Brain pericyte (primary cell): ENCODE data around the gene PPFIA4.
"Not testable (repeated sequence)": the region's sequence is repeated elsewhere in the genome, so short reads cannot be mapped to it uniquely, and the experiment has no call there.

Experiments
- DNase-seq: peaks from one replicate; pipeline ENCODE4 v3.0.0-alpha.2; 2012; ENCODE audit warnings: low read depth, low spot score

The PPFIA4 gene

DNA sequence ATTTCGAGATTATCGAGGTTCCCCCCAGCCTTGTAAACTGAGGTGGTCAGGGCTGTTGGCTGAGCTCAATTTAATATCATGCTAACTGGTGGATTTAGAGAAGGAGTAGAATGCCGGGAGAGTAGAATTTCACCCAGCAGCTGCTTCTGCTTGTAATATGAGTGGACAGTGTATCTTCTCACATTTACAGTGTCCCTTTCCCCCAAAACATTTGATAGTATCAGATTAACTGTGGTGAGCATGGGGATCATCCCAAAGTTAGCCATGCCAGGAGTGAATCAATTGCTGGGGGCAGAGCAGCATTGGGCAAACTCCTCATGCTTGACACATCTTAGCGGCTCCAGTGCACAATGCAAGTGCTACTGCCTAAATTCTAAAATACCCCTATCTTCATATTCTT is 9.2 kb upstream of the PPFIA4 start:
- DNase-seq, result no peak

DNA sequence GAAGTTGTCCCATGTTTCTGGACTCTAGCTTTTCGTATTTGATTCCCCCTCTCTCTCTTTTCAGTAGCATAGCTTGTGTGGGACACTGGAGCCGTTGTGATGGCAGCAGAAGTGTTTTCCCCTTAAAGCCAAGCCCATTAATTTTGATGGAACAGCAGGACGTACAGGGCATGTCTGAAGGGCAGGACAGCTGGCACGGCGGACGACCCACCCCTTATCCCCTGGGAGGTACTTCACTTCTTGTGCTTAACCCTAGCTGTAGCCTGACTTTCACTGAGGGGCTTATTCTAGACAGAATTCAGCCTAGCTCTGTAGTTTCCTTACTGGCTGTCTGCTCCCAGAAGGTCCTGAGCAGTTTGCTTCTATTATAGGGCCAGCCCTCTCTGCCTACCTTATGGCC is 8.6 kb upstream of the PPFIA4 start:
- no peak for DNase-seq

- not testable (repeated sequence) for DNase-seq
Observed at GRCh38 chr1:203022855-203023254, 3.4 kb upstream of the PPFIA4 start.

DNA sequence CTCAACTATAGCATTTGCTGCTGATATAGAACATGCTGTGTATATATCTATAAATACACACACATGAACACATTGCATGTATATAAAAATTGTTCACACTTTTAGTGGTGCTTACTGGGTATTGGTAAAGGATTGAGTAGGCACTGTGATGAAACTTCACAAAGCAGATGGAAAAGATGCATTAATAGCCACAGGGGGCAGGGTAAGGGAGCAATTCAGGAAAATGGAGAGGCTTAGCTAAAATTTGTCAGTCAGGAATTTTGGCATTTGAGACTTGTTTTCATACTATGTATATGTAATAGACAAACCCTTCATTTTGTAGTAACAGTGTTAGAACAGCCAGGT is 633 bp upstream of the PPFIA4 start:
- DNase-seq, result no peak

DNA sequence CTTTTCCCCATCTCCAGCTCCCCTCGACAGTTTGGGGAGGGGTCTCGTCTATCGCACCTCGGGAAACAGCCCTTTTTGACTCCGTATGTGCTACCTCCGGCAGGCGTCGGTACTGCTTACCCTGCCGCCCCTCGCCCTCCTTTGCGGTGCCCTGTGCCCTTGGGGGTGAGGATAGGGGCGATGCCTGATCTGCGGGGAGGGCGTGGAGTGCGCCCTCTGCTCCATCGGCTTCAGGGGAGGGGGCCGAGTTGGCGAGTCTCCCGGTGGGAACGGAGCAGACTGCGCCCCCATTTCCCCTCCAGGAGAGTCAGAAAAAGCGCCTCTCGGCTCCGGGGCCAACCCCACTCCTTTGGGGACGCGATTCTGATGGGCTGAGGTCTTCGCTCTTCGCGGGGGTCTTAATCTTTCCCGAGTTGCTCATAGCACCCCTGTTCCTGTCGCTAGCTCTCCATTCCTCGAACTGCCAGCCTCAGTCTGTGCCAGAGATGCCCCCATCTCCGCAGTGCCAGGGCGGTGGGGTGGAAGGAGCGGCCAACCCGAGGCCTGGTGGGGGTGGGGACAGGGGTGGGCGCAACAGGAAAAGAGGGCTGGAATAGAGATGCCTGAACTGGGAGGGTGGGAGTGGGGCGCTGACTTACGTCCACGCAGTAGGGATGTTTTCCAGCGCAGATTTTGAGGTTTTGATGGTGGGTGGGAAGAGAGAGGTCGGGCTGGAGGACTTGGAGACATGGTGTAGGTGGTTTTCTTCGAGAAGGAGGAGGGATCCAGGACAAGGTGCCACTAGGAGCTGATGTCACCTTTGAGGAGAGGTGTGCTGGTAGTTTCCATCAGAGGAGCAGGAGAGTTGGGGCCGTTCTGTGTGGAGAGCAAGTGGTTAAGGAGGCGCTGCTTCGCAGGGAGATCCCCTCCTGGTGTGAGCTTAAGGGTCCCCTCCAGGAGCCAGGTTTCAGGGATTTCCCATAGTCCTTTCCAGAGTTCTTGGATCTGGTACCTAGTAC is 674 bp downstream of the PPFIA4 start:
- no peak for DNase-seq

- no peak for DNase-seq
Observed at GRCh38 chr1:203028067-203028783, 1.9 kb downstream of the PPFIA4 start.

- DNase-seq, result no peak
Observed at GRCh38 chr1:203028784-203029553, 2.7 kb downstream of the PPFIA4 start.

- DNase-seq, result no peak
Observed at GRCh38 chr1:203031467-203031866, 5.2 kb downstream of the PPFIA4 start.

DNA sequence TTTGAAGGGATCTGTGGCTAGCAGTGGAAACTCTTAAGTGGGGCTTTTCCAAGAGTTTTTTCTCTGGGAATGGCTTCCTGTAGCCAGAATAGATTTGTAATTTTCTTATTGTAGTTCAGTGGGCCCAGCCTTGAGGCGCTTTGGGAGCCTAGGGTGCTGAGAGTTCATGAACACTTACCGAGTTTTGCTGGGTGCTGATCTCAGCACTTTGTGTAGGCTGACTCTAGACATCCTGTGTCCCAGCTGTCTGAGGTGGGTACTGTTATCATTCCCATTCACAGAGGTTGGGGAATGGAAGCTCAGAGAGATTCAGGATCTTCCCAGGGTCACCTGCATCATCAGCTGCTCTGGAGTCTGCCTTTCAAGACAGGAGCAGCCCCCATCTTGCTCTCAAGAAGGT is 7.0 kb downstream of the PPFIA4 start:
- no peak for DNase-seq

GRCh38 chr1:203033917-203034316 is 7.6 kb downstream of the PPFIA4 start:
- no peak for DNase-seq

DNA sequence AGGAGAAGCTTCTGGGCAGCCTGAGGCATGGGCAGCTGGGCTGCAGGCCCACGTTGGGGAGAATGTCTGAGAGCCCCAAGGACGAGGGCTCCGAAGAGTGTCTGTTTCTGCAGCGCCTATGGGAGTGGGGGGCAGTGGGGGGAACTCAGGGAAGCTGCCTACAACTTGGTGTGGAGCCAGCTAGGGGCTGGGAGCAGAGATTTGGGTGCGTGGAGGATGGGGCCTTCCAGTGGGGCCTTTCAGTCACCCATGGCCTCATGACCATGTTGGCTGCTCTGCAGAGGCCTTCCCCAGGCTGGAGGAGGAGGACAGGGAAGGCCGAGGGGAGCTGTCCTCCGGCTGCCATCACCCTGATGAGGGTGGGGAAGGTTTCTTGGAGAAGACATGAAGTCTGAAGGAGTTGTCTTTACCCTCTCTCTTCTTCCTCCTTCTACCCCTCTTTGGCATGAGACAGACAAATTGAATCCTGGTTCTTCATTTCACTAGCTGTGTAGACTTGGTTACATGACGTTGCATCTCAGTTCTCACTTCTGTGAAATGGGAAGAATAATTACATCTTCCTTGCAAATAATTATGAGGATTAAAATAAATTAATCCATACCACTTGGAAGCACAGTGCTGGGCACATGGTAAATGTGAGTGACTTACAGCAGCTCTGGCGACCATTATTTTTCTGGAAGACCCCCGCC is 8.3 kb downstream of the PPFIA4 start:
- no peak for DNase-seq

DNA sequence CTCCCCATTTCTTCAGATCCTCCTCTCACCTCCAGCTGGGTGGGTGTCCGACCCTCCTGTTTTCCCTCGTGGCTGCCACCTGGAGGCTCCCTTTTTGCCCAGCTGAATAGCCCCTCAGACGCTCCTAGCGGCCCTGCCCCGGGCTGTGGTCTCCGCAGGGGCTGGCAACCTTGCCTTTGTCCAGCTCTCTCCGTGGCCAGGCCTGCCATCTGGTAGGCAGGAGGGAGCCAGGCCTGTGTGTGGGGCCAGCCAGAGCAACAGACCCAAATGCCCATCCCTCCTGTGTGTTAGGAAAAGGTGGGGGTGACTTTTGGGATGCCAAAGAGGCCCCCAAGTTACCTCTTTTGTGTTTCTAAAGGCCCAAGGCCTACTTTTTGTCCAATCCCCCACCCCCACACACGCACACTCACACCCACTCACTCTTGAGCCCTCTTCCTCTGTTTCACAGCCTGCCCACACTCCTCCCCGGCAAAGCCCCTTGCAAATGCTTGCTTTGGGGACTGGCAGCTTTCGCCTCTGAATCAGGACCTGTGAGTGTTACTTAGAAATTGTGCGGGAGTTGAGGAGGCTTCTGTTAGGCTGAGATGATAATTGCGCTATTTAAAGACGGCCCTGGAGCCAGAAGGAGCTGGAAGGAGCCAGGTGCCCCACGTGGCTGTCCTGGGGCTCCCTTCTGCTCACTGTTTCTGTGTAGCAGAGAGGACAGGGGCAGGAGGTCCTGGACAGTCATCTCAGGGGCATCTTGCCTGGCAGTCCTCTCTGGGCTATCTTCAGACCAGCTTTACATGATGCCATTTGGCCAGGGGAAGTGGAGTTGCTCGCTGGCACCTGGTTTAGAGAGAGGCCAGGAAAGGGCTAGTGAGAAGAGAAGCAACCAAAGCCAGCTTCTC is 9.1 kb downstream of the PPFIA4 start:
- DNase-seq, result no peak

DNA sequence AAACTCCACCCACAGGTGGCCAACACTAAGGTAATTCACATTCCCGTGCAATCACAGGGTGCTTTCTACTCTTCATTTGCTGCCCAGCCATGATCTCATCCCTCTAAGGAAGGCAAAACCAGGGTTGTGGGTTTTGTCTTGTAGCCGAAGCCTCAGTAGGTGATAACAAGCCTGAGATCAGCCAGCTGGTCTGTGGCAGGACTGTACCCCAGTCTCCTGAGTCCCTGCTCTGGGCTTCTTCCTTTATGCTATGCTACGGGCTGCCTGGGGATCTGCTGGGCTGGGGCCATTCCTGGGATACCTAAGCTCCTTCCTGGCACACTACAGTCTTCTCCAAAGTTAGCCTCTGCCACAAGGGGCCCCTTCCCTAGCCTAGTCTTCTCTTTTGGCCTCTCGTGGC is 9.8 kb downstream of the PPFIA4 start:
- DNase-seq, result no peak

DNA sequence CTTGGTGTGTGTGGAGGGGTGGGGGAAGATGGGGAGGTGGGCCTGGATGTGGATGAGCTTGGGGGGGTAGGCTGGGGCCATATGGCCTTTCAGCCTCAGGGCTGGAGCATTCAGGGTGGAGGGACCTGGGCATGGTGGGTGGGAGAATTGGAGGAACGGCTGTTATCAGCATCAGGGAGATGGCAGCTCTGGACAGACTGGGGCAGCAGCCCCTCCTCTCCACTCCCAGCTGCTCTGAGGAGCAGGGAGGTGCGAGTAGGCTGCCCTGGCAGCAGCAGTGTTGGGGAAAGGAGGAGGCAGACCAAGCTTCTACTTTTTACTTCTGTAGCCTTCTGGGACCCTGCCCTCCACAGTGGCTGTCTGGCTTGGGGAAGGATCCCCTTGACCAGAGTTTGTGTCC is 10.2 kb downstream of the PPFIA4 start:
- DNase-seq, result no peak

DNA sequence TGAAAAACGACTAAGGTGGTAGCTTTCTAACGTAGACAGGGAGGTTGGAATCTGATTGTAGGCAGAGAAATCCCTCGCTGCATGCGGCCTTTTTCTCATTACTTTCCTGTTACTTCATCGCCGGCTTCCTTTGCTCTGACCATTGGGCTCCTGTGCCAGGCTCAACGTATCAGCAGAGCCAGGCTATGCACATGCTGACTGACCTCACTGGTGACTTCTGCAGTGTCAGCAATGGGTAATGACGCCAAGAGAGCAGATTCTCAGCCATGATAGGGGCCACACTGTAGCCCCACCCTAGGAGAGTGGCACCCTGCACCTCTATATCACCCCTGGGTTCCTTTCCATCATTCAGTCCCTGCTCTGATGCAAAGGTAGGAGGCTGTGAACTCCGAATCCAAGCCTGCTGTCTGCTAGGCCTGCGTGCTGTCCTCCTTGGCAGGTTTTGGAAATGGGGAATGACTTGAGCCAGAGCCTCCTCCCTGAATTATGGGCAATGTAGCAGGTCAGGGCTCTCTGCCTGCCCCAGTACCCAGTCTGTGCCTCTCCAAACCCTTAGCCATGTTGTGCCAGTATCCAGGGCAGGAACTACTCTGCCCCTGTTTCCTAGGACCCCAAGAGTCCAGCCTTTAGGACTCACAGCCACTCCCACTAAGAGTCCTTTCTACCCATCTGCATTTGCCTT is 11.4 kb downstream of the PPFIA4 start:
- no peak for DNase-seq

DNA sequence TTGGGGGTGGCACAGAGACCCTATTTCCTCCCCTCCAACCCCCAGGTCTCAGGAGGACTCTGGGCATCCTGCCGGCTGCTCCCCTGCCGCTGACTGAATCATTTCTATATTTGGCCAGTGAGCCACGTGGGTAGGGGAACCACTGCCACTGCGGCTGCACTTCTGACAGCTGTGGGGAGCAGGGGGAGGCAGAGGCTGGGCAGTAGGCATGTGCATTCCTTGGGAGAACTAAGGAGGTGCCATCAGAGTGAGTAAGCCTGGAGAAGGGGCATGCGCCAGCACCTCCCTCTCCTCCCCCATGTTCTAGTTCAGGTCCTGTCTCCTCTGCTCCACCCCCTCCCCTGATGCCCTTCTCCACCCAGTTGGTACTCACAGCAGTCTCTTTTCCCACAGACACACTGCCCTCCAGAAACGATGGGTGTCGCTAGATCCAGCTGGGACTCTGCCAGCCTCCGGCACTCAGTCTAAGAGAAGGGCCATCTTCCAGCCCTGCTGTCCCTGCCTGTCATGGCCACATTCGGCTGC is 12.0 kb downstream of the PPFIA4 start:
- no peak for DNase-seq

DNA sequence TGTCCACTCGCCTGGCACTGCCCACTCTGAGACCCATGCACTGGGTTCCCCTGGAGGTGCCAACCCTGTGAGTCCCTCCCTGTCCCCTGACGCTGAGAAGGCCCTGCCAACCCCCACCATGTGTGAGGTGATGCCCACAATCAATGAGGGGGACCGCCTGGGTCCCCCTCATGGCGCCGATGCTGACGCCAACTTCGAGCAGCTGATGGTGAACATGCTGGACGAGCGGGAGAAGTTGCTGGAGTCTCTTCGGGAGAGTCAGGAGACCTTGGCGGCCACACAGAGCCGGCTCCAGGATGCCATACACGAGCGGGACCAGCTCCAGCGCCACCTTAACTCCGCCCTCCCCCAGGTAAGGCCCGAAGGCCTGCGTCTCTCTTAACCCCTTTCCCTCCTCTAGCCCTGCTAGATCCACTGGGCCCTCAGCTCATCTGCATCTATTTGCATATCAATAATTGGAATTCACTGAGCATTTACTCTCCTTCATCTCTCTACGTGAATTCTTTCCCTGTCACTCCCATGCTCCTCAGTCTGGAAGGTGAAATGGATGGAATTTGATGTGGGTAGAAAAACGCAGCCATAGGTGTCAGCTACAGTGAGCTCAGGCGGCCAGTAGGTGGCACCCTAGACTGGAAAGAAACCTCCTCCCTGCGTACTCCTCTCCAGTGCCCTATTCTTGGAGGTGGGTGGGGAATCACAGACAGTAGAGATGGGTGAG is 12.8 kb downstream of the PPFIA4 start:
- DNase-seq, result no peak

DNA sequence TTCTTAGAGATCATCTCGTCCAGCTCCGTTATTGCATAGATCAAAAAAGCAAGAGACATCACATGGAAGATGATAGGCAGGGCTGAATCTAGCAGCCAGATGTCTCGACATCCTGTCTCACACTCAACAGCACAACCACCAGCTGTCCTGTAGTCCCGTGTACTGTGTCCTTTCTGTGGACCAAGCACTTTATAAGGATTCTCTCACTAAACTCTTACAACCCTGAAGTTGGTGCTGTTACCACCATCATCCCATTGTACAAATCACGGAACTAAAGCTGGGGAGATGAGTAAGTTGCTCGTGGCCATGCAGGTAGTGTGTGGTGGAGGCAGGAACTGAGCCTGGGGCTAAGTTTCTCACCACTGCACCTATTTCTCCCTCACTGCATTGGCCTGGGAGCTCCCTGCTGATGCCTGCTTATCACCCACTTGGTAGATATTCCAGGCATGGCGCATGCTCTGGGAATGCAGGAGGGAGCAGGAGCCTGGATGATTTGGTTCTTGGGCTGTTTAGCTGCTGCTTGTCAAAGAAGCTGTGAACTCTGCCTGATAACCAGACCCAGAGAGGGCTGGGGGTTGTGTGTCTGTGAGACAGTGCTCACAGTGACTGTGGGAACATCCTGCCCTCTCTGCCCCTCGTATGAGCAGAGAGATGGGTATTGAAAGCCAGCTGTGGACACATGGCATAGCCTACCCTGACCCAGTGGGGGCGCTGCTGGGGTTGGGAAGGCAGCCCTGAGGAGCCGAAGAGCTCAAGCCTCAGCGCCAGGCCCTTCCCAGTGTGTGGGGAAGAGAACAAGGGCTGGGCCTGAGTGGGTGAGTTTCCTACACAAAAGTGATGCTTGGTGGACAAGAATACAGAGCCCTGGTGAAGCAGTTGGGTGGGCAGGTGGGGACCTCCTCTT is 13.6 kb downstream of the PPFIA4 start:
- DNase-seq, result no peak
